ENCODE results near the gene DGCR2. TPM values are rescaled to one million over a fixed set of nuclear protein-coding genes. Genes with fewer than 3 reads are reported as not detected.

The DGCR2 gene
- polyA plus RNA-seq, 1 experiment: 44.3 TPM

- TF ChIP-seq CTCF (IDR thresholded peaks at IDR 0.05; ENCODE audit: insufficient read depth, low read depth, low read length): no peak
- ChIA-PET POLR2A (no interaction called here), CTCF (no interaction called here)
- Histone ChIP-seq H3K4me3 (ENCODE audit: low read depth, low read length) (no peak overlapping the region), H3K27me3 (ENCODE audit: control insufficient read depth, insufficient read depth, low read length) (no peaks in the 10 kb centered on the region), H3K36me3 (ENCODE audit: control insufficient read depth, insufficient read depth, low read length) (peaks cover 25% of the 10 kb centered on the region)
- DNase-seq (ENCODE audit: low read depth): no peak
These were observed 75.2 kb downstream of the DGCR2 start for GRCh38 chr22:19046719-19047609.

GRCh38 chr22:19046287-19046686 lies 75.9 kb downstream of the DGCR2 start:
- Histone ChIP-seq H3K4me3 (ENCODE audit: low read depth, low read length) (no peak overlapping the region), H3K27me3 (ENCODE audit: control insufficient read depth, insufficient read depth, low read length) (no peaks in the 10 kb centered on the region), H3K36me3 (ENCODE audit: control insufficient read depth, insufficient read depth, low read length) (peaks cover 28% of the 10 kb centered on the region)
- POLR2A ChIA-PET: no interaction called here
- CTCF ChIA-PET: no interaction called here
- no peak for DNase-seq (ENCODE audit: low read depth)
- TF ChIP-seq CTCF (IDR thresholded peaks at IDR 0.05; ENCODE audit: insufficient read depth, low read depth, low read length): no peak

GRCh38 chr22:19045094-19045493 lies 77.1 kb downstream of the DGCR2 start:
- Histone ChIP-seq H3K36me3 (ENCODE audit: control insufficient read depth, insufficient read depth, low read length) (peaks cover 37% of the 10 kb centered on the region), H3K27me3 (ENCODE audit: control insufficient read depth, insufficient read depth, low read length) (no peaks in the 10 kb centered on the region), H3K4me3 (ENCODE audit: low read depth, low read length) (no peak overlapping the region)
- ChIA-PET POLR2A (no interaction called here), CTCF (no interaction called here)
- no peak for TF ChIP-seq CTCF (IDR thresholded peaks at IDR 0.05; ENCODE audit: insufficient read depth, low read depth, low read length)
- DNase-seq (ENCODE audit: low read depth): no peak

GRCh38 chr22:19044381-19044780 lies 77.8 kb downstream of the DGCR2 start:
- ChIA-PET POLR2A (no interaction called here), CTCF (interaction anchor here (1.1 kb wide), 1 partner anchor 10 kb away, joined by 3 read pairs; no protein-coding TSS in a partner anchor)
- no peaks in the 10 kb centered on the region for H3K27me3 ChIP-seq (ENCODE audit: control insufficient read depth, insufficient read depth, low read length)
- no peak for TF ChIP-seq CTCF (IDR thresholded peaks at IDR 0.05; ENCODE audit: insufficient read depth, low read depth, low read length)
- no peak for DNase-seq (ENCODE audit: low read depth)
- peaks cover 38% of the 10 kb centered on the region for H3K36me3 ChIP-seq (ENCODE audit: control insufficient read depth, insufficient read depth, low read length)
- H3K4me3 ChIP-seq (ENCODE audit: low read depth, low read length): no peak overlapping the region

- no peak for DNase-seq (ENCODE audit: low read depth)
- POLR2A ChIA-PET: no interaction called here
- Histone ChIP-seq H3K4me3 (ENCODE audit: low read depth, low read length) (no peak overlapping the region), H3K27me3 (ENCODE audit: control insufficient read depth, insufficient read depth, low read length) (no peaks in the 10 kb centered on the region), H3K36me3 (ENCODE audit: control insufficient read depth, insufficient read depth, low read length) (peaks cover 39% of the 10 kb centered on the region)
- CTCF ChIA-PET: interaction anchor here (1.1 kb wide), 1 partner anchor 11 kb away, joined by 3 read pairs; no protein-coding TSS in a partner anchor
- TF ChIP-seq CTCF (IDR thresholded peaks at IDR 0.05; ENCODE audit: insufficient read depth, low read depth, low read length): no peak
These were observed 78.8 kb downstream of the DGCR2 start for GRCh38 chr22:19043121-19044085.
